HEK293T (cell line): ENCODE results near the gene RRP36.

ENCODE experiments used
- ARNT ChIP-seq: fragments of 450-650 bp; IDR thresholded peaks from 2 replicates; pipeline ENCODE4 v1.6.1; 2017; ENCODE audit warnings: mild to moderate bottlenecking
- BHLHE40 ChIP-seq: fragments of 450-650 bp; IDR thresholded peaks from 2 replicates; pipeline ENCODE4 v1.6.1; 2016; ENCODE audit warnings: mild to moderate bottlenecking, moderate library complexity, borderline replicate concordance
- CTBP1 ChIP-seq: fragments of 450-650 bp; IDR thresholded peaks from 2 replicates; pipeline ENCODE4 v1.6.1; 2016; ENCODE audit warnings: borderline replicate concordance
- FOXA1 ChIP-seq: fragments of 450-650 bp; IDR thresholded peaks from 2 replicates; pipeline ENCODE4 v1.6.1; 2016; ENCODE audit warnings: mild to moderate bottlenecking
- FOXM1 ChIP-seq: fragments of 450-650 bp; IDR thresholded peaks from 2 replicates; pipeline ENCODE4 v1.6.1; 2017; ENCODE audit warnings: mild to moderate bottlenecking, borderline replicate concordance
- HDGF ChIP-seq: fragments of 450-650 bp; IDR thresholded peaks from 2 replicates; pipeline ENCODE4 v1.6.1; 2017; ENCODE audit warnings: antibody characterized with exemption, borderline replicate concordance
- L3MBTL2 ChIP-seq: fragments of 450-650 bp; conservative IDR thresholded peaks from 2 replicates; pipeline ENCODE4 v1.6.1; 2016; ENCODE audit warnings: mild to moderate bottlenecking
- SP1 ChIP-seq: fragments of 450-650 bp; IDR thresholded peaks from 2 replicates; pipeline ENCODE4 v1.6.1; 2017
- SUZ12 ChIP-seq: fragments of 450-650 bp; IDR thresholded peaks from 2 replicates; pipeline ENCODE4 v1.6.1; 2016; ENCODE audit warnings: mild to moderate bottlenecking

DNA sequence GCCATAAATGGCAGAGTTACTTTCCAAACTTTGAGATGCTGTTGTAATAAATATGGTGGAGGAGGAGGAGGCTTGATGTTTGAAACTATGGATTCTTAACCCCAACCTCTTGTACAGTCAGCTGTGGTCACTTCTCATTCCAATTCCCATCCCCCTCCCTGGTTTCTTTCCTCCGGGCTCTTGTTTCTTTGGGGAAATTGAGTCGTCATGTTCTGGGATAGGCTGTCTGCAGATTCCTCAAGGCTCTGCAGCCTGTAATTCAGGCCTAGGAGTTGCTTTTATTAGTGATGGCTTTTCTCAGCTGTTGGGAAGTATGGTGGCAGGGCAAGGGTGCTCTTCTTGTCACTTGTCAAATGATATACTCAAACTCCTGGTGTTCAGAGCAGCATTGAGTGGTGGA is 57.3 kb downstream of the RRP36 start:
- TF ChIP-seq L3MBTL2 (no peak), FOXA1 (no peak), BHLHE40 (no peak), ARNT (no peak), HDGF (no peak), CTBP1 (no peak), SUZ12 (no peak), FOXM1 (no peak), SP1 (no peak)
